Neural cell (in vitro differentiated cells): ENCODE results near the gene EPHX1.

ENCODE experiments used
- CTCF ChIP-seq: fragments of 450-650 bp; IDR thresholded peaks from 2 replicates; pipeline ENCODE4 v1.5.1; 2014; ENCODE audit warnings: antibody characterized with exemption, mild to moderate bottlenecking, moderate library complexity; ENCODE audit not compliant: poor library complexity, severe bottlenecking
- EP300 ChIP-seq: fragments of 450-650 bp; conservative IDR thresholded peaks from 2 replicates; pipeline ENCODE4 v1.6.1; 2014; ENCODE audit warnings: antibody characterized with exemption, mild to moderate bottlenecking, moderate library complexity; ENCODE audit not compliant: poor library complexity, severe bottlenecking
- REST ChIP-seq: IDR thresholded peaks from 2 replicates; pipeline ENCODE4 v1.6.1; 2012; ENCODE audit warnings: borderline replicate concordance

GRCh38 chr1:225838793-225839192 lies 28.9 kb downstream of the EPHX1 start:
- TF ChIP-seq REST (no peak), CTCF (no peak), EP300 (no peak)
